GM12878 (cell line): ENCODE data around the gene PPP1R37. TPM values are rescaled to one million over a fixed set of nuclear protein-coding genes. Genes with fewer than 3 reads are reported as not detected.

Experiments used
- ATF7 ChIP-seq: fragments of 450-650 bp; IDR thresholded peaks from 2 replicates; pipeline ENCODE4 v1.6.1; 2016; ENCODE audit warnings: low read depth, mild to moderate bottlenecking
- CBX3 ChIP-seq: fragments of 200-600 bp; sonication (generic); IDR thresholded peaks from 2 replicates; pipeline ENCODE4 v1.6.1; 2016; ENCODE audit warnings: low read depth, borderline replicate concordance
- CEBPZ ChIP-seq: fragments of 150-350 bp; IDR thresholded peaks from 2 replicates; pipeline ENCODE4 v1.6.1; 2016; ENCODE audit warnings: low read depth, low read length
- CHD4 ChIP-seq: fragments of 200-600 bp; sonication (generic); IDR thresholded peaks from 2 replicates; pipeline ENCODE4 v1.6.1; 2016; ENCODE audit warnings: mild to moderate bottlenecking
- DPF2 ChIP-seq: fragments of 450-650 bp; IDR thresholded peaks from 2 replicates; pipeline ENCODE4 v1.6.1; 2017; ENCODE audit warnings: mild to moderate bottlenecking
- E2F8 ChIP-seq: fragments of 450-650 bp; IDR thresholded peaks from 2 replicates; pipeline ENCODE4 v1.6.1; 2018; ENCODE audit warnings: mild to moderate bottlenecking, low read depth, moderate library complexity; ENCODE audit not compliant: partially characterized antibody
- EED ChIP-seq: sonication (generic); IDR thresholded peaks from 2 replicates; pipeline ENCODE4 v1.6.1; 2016; ENCODE audit warnings: antibody characterized with exemption, low read depth
- EP300 ChIP-seq, 2 experiments: fragments of 150-350 bp in 1 of 2; IDR thresholded peaks; 2 replicates each; pipeline ENCODE4 v1.6.1; 2011 to 2012; ENCODE audit warnings: low read depth in 2 of 2, low read length in 2 of 2, borderline replicate concordance in 1 of 2, improper control_type of control experiment in 1 of 2, inconsistent platforms in 1 of 2; ENCODE audit not compliant: control insufficient read depth in 1 of 2
- HDGF ChIP-seq: fragments of 450-650 bp; IDR thresholded peaks from 2 replicates; pipeline ENCODE4 v1.6.1; 2016; ENCODE audit warnings: antibody characterized with exemption
- LARP7 ChIP-seq: fragments of 450-650 bp; IDR thresholded peaks from 2 replicates; pipeline ENCODE4 v1.6.1; 2017; ENCODE audit warnings: mild to moderate bottlenecking
- MTA3 ChIP-seq: IDR thresholded peaks from 2 replicates; pipeline ENCODE4 v1.6.1; 2012; ENCODE audit warnings: low read length, inconsistent platforms, borderline replicate concordance
- MYC ChIP-seq: IDR thresholded peaks from 2 replicates; pipeline ENCODE4 v1.6.1; 2011; ENCODE audit warnings: mild to moderate bottlenecking, low read length, moderate library complexity, inconsistent platforms; ENCODE audit not compliant: insufficient read depth, insufficient replicate concordance, insufficient read length, severe bottlenecking
- NFYB ChIP-seq: IDR thresholded peaks from 2 replicates; pipeline ENCODE4 v1.6.1; 2011; ENCODE audit warnings: low read depth, mild to moderate bottlenecking, low read length, improper control_type of control experiment, moderate library complexity; ENCODE audit not compliant: insufficient read depth
- NR2F1 ChIP-seq: fragments of 450-650 bp; conservative IDR thresholded peaks from 2 replicates; pipeline ENCODE4 v1.6.1; 2017; ENCODE audit warnings: mild to moderate bottlenecking
- RELA ChIP-seq: fragments of 450-650 bp; IDR thresholded peaks from 2 replicates; pipeline ENCODE4 v1.8.0; 2014; ENCODE audit warnings: borderline replicate concordance; ENCODE audit not compliant: partially characterized antibody
- SIN3A ChIP-seq: IDR thresholded peaks from 2 replicates; pipeline ENCODE4 v1.6.1; 2012; ENCODE audit warnings: low read depth, low read length, improper control_type of control experiment
- SKIL ChIP-seq: fragments of 450-650 bp; IDR thresholded peaks from 2 replicates; pipeline ENCODE4 v1.6.1; 2017; ENCODE audit warnings: mild to moderate bottlenecking, low read depth, inconsistent platforms; ENCODE audit not compliant: poor library complexity, severe bottlenecking
- SREBF1 ChIP-seq: IDR thresholded peaks from 2 replicates; pipeline ENCODE4 v1.6.1; 2012; ENCODE audit warnings: mild to moderate bottlenecking, low read length
- TAF1 ChIP-seq: IDR thresholded peaks from 2 replicates; pipeline ENCODE4 v1.6.1; 2011; ENCODE audit warnings: mild to moderate bottlenecking, low read depth, low read length, borderline replicate concordance
- ZNF217 ChIP-seq: fragments of 450-650 bp; IDR thresholded peaks from 2 replicates; pipeline ENCODE4 v1.6.1; 2017; ENCODE audit warnings: antibody characterized with exemption, mild to moderate bottlenecking
- ZNF622 ChIP-seq: fragments of 450-650 bp; IDR thresholded peaks from 2 replicates; pipeline ENCODE4 v1.6.1; 2017; ENCODE audit warnings: mild to moderate bottlenecking, inconsistent platforms
- ZZZ3 ChIP-seq: IDR thresholded peaks from 2 replicates; pipeline ENCODE4 v1.6.1; 2011; ENCODE audit warnings: low read depth; ENCODE audit not compliant: control insufficient read depth, insufficient read length
- polyA plus RNA-seq, 11 experiments: library from polyadenylated mRNA; depleted of rRNA in 4 of 11; unstranded in 6 of 11; stranded (reverse) in 5 of 11; fragments of >200 nt; fragmentation: Nextera tagmentation in 4 of 11; fragmentation: Illumina TruSeq in 1 of 11; extraction: Ambion mirVana in 4 of 11; extraction: Trizol in 1 of 11; gene quantifications; 1 replicate in 1 of 11; 2 replicates in 10 of 11; pipeline versions ENCODE4 v1.2.1 to v1.2.3, GENCODE V29; 2011 to 2016; ENCODE audit warnings: inconsistent platforms in 2 of 11, missing spikeins in 2 of 11, low read depth in 1 of 11
- total RNA-seq, 4 experiments: library from RNA; depleted of rRNA in 3 of 4; stranded (reverse); fragments of >200 nt in 3 of 4; fragmentation: Illumina TruSeq in 1 of 4; extraction: Trizol in 1 of 4; gene quantifications; 2 replicates each; pipeline versions ENCODE4 v1.2.1 to v1.2.3, GENCODE V29; 2013 to 2021

PPP1R37 gene
- total and polyA plus RNA-seq, 10 of the 15 experiments (the other 5 are each of a cell fraction or from before 2014, with no cell fraction given) = 0.09 to 21.3 (median 5.1) TPM; not detected in 1

- TF ChIP-seq SIN3A (peak; percentile 39; the same call in 1 of the 2 replicates), EP300 (IDR thresholded peaks at IDR 0.05; ENCODE audit: borderline replicate concordance in 1 of 2, control insufficient read depth in 1 of 2, low read depth in 2 of 2, low read length in 2 of 2) (peak in 1 of 2 experiments; percentile 98; a peak in 2 of 4 replicates), E2F8 (no peak), DPF2 (no peak), ZNF217 (no peak), SKIL (no peak), LARP7 (peak; percentile 66; the same call in 1 of the 2 replicates), CBX3 (no peak), MTA3 (no peak), NR2F1 (no peak), ZNF622 (no peak), RELA (peak; percentile 12), SREBF1 (no peak), HDGF (0 out of 2 replicates have a peak, but pooled peaks have one; percentile 5), TAF1 (peak; percentile 42; the same call in 1 of the 2 replicates), EED (no peak; the same call in 1 of the 2 replicates), ATF7 (no peak), NFYB (no peak), MYC (no peak), CEBPZ (peak; percentile 11; the same call in 1 of the 2 replicates), CHD4 (no peak), ZZZ3 (no peak)
These were observed 1.7 kb upstream of the PPP1R37 start (continued) for GRCh38 chr19:45091031-45091923.
